Measurements from ENCODE around the gene IQSEC2. TPM values are rescaled to one million over a fixed set of nuclear protein-coding genes. Genes with fewer than 3 reads are reported as not detected.

The IQSEC2 gene
- total and polyA plus RNA-seq, 2 of the 8 experiments (the other 6 are each of a cell fraction or from before 2014, with no cell fraction given), result 6.1 to 54.9 TPM

GRCh38 chrX:53316111-53316859 lies 34.9 kb upstream of the IQSEC2 start:
- Histone ChIP-seq H3K27me3 (replicated peaks in 1 of 4; ENCODE audit: control insufficient read depth in 3 of 4, extremely low read depth in 1 of 4, insufficient read depth in 3 of 4, low read length in 3 of 4) (peaks cover 0 to 21% (median 10%) of the 10 kb centered on the region in 4 experiments; a peak in 5 of 7 replicates), H3K4me1 (replicated peaks in 1 of 4; ENCODE audit: control insufficient read depth in 3 of 4, insufficient read depth in 4 of 4, low read length in 3 of 4) (peaks cover 4 to 13% (median 5%) of the 10 kb centered on the region in 4 experiments), H2BK5ac (ENCODE audit: low read depth, low read length) (no peak overlapping the region), H4K91ac (replicated peaks; ENCODE audit: insufficient read length, low read length) (no peak overlapping the region), H3K18ac (ENCODE audit: extremely low read depth, low read length) (peak overlapping the region; percentile 32; the same call in 1 of the 2 replicates), H3K23me2 (ENCODE audit: low read depth, low read length) (peaks cover 9% of the 10 kb centered on the region; the same call in 1 of the 2 replicates), H2BK12ac (ENCODE audit: low read depth, low read length) (no peak overlapping the region), H2AFZ (ENCODE audit: low read length) (no peak overlapping the region), H3K4me3 (ENCODE audit: extremely low read depth in 1 of 4, insufficient read depth in 2 of 4, low read depth in 3 of 4, low read length in 4 of 4) (no peak overlapping the region), H3K79me1 (ENCODE audit: low read depth, low read length) (no peaks in the 10 kb centered on the region; the same call in 1 of the 2 replicates), H2AK5ac (ENCODE audit: low read depth, low read length) (no peak overlapping the region), H3K9ac (replicated peaks in 1 of 4; ENCODE audit: extremely low read depth in 1 of 4, low read depth in 3 of 4, low read length in 3 of 4) (no peak overlapping the region), H3K36me3 (ENCODE audit: control insufficient read depth in 2 of 4, insufficient read depth in 4 of 4, low read length in 3 of 4) (no peaks in the 10 kb centered on the region), H2BK15ac (ENCODE audit: low read length) (no peak overlapping the region), H3K27ac (ENCODE audit: low read depth, low read length) (no peak overlapping the region), H3K23ac (ENCODE audit: insufficient read length) (no peak overlapping the region), H2BK20ac (ENCODE audit: low read length) (no peak overlapping the region), H4K8ac (ENCODE audit: extremely low read depth, insufficient read depth, low read length) (no peak overlapping the region), H4K20me1 (replicated peaks in 1 of 2; ENCODE audit: control insufficient read depth in 1 of 2, insufficient read depth in 2 of 2, low read length in 2 of 2) (peaks cover 0 to 3% of the 10 kb centered on the region in 2 experiments), H3K79me2 (ENCODE audit: control insufficient read depth in 1 of 2, insufficient read depth in 2 of 2, low read length in 2 of 2) (peaks cover 5 to 62% of the 10 kb centered on the region in 2 experiments; a peak in 3 of 4 replicates), H3K9me3 (ENCODE audit: insufficient read depth in 2 of 2, low read depth in 1 of 2, low read length in 1 of 2) (no peaks in the 10 kb centered on the region), H3K4ac (replicated peaks; ENCODE audit: insufficient read length, low read depth, low read length) (no peak overlapping the region), H4K5ac (ENCODE audit: insufficient read length, low read depth, low read length) (no peak overlapping the region), H2BK120ac (replicated peaks; ENCODE audit: low read depth, low read length) (no peak overlapping the region), H3K14ac (ENCODE audit: insufficient read length) (no peak overlapping the region), H3K56ac (replicated peaks; ENCODE audit: insufficient read length, low read depth, low read length) (no peak overlapping the region), H3K4me2 (ENCODE audit: insufficient read depth in 1 of 2, low read depth in 2 of 2, low read length in 2 of 2) (no peak overlapping the region; a peak in 1 of 4 replicates)
- no peak for FAIRE-seq
- CTCF ChIA-PET (ENCODE audit: partially characterized antibody), result interaction anchor here (0.6 to 5.1 kb wide), 28 partner anchors 7 to 329 kb away, joined by 3 to 78 read pairs (median 4); partner anchors contain the start of gene IQSEC2
- WGBS, 2 experiments (ENCODE audit: extremely low coverage in 1 of 2, insufficient coverage in 1 of 2, insufficient read length in 1 of 2, insufficient replicate concordance in 2 of 2, low coverage in 1 of 2, low lambda C conversion rate in 2 of 2, missing lambda C conversion rate in 1 of 2), result 76% methylated on average over 13 of the region's 15 CpGs; no CpG with 5 or more reads in 1 of the 2 experiments
- POLR2A ChIA-PET (ENCODE audit: partially characterized antibody), result no interaction called here
- DNase-seq (ENCODE audit: low read depth in 1 of 2, low spot score in 2 of 2), result no peak

All from H1 (cell line).